ENCODE measurements around the gene NSD1. TPM values are rescaled to one million over a fixed set of nuclear protein-coding genes. Genes with fewer than 3 reads are reported as not detected.

NSD1 gene
- total RNA-seq, 1 donor from 2014 or later: 45.4 TPM

- Histone ChIP-seq H3K36me3 (peaks cover 6 to 70% of the 10 kb centered on the region in 2 donors), H3K27me3 (no peaks in the 10 kb centered on the region), H3K4me3 (no peak overlapping the region), H3K4me1 (peaks cover 8% of the 10 kb centered on the region), H3K9me3 (no peaks in the 10 kb centered on the region), H3K27ac (no peak overlapping the region)
- intact Hi-C loops (cut with DNase I): no loop called here
- TF ChIP-seq, protein P1, sequence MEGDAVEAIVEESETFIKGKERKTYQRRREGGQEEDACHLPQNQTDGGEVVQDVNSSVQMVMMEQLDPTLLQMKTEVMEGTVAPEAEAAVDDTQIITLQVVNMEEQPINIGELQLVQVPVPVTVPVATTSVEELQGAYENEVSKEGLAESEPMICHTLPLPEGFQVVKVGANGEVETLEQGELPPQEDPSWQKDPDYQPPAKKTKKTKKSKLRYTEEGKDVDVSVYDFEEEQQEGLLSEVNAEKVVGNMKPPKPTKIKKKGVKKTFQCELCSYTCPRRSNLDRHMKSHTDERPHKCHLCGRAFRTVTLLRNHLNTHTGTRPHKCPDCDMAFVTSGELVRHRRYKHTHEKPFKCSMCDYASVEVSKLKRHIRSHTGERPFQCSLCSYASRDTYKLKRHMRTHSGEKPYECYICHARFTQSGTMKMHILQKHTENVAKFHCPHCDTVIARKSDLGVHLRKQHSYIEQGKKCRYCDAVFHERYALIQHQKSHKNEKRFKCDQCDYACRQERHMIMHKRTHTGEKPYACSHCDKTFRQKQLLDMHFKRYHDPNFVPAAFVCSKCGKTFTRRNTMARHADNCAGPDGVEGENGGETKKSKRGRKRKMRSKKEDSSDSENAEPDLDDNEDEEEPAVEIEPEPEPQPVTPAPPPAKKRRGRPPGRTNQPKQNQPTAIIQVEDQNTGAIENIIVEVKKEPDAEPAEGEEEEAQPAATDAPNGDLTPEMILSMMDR (IDR thresholded peaks at IDR 0.05): no peak
- TF ChIP-seq POLR2A (IDR thresholded peaks at IDR 0.05): no peak
- no peak for TF ChIP-seq POLR2AphosphoS5 (IDR thresholded peaks at IDR 0.05; ENCODE audit: insufficient read depth in 1 of 2, low read depth in 1 of 2)
- DNase-seq (ENCODE audit: extremely low spot score in 2 of 2): no peak
Measured at GRCh38 chr5:177335701-177336065, 202.1 kb downstream of the NSD1 start.

DNA sequence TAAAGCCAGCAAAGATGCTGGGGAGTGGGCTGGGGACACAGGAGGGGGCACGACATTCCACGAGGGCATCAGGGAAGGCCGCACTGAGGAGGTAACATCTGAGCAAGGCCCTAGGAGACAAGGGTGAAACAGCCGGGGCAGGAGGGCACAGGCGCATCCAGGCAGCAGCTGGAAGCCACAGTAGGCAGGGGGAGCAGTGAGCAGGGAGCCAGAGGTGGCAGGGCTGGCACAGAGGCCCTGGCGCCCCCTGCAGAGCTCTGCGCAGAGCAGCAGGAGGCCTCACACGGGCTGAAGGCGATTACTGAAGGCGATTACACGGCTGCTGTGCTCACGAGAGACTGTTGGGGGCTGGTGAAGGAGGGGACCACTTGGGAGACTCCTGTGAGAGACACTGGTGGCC lies 202.5 kb downstream of the NSD1 start:
- Histone ChIP-seq H3K4me1 (peaks cover 8% of the 10 kb centered on the region), H3K27me3 (no peaks in the 10 kb centered on the region), H3K36me3 (peaks cover 6 to 67% of the 10 kb centered on the region in 2 donors), H3K27ac (no peak overlapping the region), H3K4me3 (no peak overlapping the region), H3K9me3 (no peaks in the 10 kb centered on the region)
- TF ChIP-seq POLR2A (IDR thresholded peaks at IDR 0.05) (no peak), POLR2AphosphoS5 (IDR thresholded peaks at IDR 0.05; ENCODE audit: insufficient read depth in 1 of 2, low read depth in 1 of 2) (no peak)
- TF ChIP-seq, protein P1 (IDR thresholded peaks at IDR 0.05): no peak
- intact Hi-C loops (cut with DNase I): no loop called here
- no peak for DNase-seq (ENCODE audit: extremely low spot score in 2 of 2)

DNA sequence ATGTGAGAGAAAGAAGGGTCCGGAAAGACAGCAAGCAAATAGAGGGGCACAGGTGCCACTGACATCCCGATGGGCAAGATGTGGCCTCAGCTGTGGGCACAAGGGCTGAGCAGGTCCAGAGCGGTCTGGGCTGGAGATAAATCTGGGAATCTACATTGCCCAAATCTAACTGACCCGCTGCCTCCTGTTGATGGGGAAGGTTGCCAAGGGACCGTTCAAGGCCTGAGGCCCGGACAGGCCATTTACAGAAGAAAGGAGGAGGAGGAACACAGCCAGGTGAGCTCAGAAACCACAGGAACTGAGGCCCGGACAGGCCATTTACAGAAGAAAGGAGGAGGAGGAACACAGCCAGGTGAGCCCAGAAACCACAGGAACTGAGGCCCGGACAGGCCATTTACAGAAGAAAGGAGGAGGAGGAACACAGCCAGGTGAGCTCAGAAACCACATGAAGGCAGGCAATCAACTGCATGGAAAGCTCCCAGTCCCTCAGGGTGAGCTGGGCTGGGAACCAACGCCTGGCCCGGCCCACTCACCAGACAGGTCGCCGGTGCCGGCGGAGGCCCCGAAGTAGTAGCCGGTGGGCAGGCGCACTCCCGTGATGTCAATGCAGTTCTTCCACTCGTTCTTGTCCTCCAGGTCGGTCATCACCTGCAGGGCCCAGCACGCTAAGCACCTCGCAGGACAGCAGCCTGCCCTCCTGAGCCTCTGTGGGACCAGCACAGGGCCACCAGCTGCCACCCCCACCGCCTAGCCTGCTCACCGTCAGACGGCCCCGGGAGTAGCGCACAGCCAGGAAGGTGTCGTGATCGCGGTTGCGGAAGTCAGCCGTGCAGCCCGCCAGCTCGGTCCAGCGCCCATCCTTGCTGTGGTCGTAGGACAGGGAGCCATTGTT lies 203.3 kb downstream of the NSD1 start:
- intact Hi-C loops (cut with DNase I): no loop called here
- Histone ChIP-seq H3K27ac (no peak overlapping the region), H3K4me1 (peaks cover 8% of the 10 kb centered on the region), H3K9me3 (no peaks in the 10 kb centered on the region), H3K36me3 (peaks cover 6 to 64% of the 10 kb centered on the region in 2 donors), H3K4me3 (no peak overlapping the region), H3K27me3 (no peaks in the 10 kb centered on the region)
- no peak for TF ChIP-seq POLR2A (IDR thresholded peaks at IDR 0.05)
- TF ChIP-seq POLR2AphosphoS5 (IDR thresholded peaks at IDR 0.05; ENCODE audit: insufficient read depth in 1 of 2, low read depth in 1 of 2): no peak
- TF ChIP-seq, protein P1 (IDR thresholded peaks at IDR 0.05): no peak
- DNase-seq (ENCODE audit: extremely low spot score in 2 of 2): no peak

GRCh38 chr5:177338251-177339106 lies 204.9 kb downstream of the NSD1 start:
- Histone ChIP-seq H3K9me3 (no peaks in the 10 kb centered on the region), H3K27ac (no peak overlapping the region), H3K36me3 (peaks cover 6 to 55% of the 10 kb centered on the region in 2 donors), H3K4me3 (no peak overlapping the region), H3K27me3 (no peaks in the 10 kb centered on the region), H3K4me1 (peaks cover 8% of the 10 kb centered on the region)
- intact Hi-C loops (cut with DNase I): no loop called here
- TF ChIP-seq POLR2A (IDR thresholded peaks at IDR 0.05) (no peak), POLR2AphosphoS5 (IDR thresholded peaks at IDR 0.05; ENCODE audit: insufficient read depth in 1 of 2, low read depth in 1 of 2) (no peak)
- TF ChIP-seq, protein P1 (IDR thresholded peaks at IDR 0.05): no peak
- DNase-seq (ENCODE audit: extremely low spot score in 2 of 2): no peak

All from vagina (tissue), 2 donors.